HG02970 (cell line): ENCODE measurements around the gene SLCO1A2.
"Not testable (repeated sequence)": the region's sequence is repeated elsewhere in the genome, so short reads cannot be mapped to it uniquely, and the experiment has no call there.

Source experiments
- ATAC-seq: cut with Tn5 transposase; IDR thresholded peaks from one replicate; pipeline ENCODE4 v1.9.1; 2021; ENCODE audit warnings: mild to moderate bottlenecking, moderate library complexity, moderate number of reproducible peaks; ENCODE audit not compliant: unreplicated experiment, low FRiP score

The SLCO1A2 gene, protein sequence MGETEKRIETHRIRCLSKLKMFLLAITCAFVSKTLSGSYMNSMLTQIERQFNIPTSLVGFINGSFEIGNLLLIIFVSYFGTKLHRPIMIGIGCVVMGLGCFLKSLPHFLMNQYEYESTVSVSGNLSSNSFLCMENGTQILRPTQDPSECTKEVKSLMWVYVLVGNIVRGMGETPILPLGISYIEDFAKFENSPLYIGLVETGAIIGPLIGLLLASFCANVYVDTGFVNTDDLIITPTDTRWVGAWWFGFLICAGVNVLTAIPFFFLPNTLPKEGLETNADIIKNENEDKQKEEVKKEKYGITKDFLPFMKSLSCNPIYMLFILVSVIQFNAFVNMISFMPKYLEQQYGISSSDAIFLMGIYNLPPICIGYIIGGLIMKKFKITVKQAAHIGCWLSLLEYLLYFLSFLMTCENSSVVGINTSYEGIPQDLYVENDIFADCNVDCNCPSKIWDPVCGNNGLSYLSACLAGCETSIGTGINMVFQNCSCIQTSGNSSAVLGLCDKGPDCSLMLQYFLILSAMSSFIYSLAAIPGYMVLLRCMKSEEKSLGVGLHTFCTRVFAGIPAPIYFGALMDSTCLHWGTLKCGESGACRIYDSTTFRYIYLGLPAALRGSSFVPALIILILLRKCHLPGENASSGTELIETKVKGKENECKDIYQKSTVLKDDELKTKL

DNA sequence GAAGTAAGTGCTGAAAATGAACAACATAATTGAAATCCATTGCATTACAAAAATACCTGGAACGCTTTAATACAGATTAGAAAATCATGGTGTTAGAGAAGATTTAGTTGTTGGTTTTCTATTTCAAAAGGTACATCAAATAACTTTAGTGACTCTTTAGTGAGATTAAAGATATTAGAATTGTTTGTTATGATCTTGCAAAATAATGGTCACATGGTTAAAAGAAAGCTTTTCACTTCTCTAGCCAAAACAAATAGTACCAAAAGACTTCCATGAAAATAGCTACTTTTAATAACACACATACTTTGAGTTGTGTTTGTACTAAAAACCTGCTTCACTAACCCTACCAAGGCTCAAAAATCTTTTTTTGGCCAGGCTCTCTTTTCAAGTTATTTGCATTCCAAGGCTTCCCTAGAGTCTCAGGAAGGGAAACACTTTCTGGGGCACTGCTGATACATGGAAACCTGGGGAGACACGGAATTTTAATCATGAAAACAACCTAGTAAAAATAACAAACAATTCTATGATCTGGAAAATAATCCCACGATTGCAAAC lies at the start of gene SLCO1A2:
Gene SLCO1A2, minus strand, starts transcription at position 147 of the 555 bp plus-strand sequence. CDS start 270 bp downstream, outside the sequence.
- ATAC-seq = no peak

DNA sequence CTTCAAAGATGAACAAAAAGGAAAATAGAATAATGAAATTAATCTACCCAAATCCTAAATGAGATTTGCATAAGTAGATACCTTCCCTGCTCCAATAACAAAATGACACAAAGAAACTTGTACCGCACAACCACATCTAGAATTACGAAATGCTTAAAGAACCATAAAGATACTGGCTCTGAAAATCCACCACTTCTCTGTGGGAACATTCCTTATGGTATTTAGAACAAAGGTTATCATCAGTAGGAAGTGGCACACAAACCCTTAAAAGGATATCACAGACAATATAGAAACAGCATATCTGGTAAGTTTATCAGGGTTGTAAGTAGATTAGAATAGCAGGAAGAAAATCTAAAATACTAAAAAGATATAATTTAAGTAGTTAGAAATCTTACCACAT lies 49.5 kb upstream of the SLCO1A2 start:
- ATAC-seq = no peak

DNA sequence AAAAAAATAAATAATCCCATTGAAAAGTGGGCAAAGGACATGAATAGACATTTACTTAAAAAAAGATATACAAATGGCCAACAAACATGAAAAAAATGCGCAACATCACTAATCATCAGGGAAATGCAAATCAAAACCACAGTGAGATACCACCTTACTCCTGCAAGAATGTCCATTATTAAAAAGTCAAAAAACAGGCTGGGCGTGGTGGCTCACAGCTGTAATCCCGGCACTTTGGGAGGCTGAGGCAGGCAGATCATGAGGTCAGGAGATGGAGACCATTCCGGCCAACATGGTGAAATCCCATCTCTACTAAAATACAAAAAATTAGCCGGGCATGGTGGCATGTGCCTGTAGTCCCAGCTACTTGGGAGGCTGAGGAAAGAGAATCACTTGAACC lies 46.6 kb upstream of the SLCO1A2 start:
- ATAC-seq = not testable (repeated sequence)

DNA sequence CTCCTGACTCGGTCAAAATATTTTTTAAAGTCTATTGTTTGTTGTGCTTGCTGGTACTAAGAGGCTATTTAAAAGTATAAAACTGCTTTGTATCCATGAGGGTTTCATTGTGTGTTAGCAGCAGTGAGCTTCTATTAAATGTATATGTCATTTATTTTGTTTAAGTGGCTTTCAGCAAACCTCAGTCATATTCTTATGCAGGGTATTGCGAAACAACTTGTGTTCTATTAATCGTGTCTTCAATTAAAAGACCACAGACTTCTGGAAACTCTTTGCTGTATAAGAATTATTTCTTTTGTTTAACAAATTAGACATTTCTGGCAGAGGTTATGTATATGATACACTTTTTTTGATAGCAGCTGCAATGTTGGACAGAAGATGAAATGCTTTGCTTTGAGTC lies 44.5 kb upstream of the SLCO1A2 start:
- no peak for ATAC-seq

DNA sequence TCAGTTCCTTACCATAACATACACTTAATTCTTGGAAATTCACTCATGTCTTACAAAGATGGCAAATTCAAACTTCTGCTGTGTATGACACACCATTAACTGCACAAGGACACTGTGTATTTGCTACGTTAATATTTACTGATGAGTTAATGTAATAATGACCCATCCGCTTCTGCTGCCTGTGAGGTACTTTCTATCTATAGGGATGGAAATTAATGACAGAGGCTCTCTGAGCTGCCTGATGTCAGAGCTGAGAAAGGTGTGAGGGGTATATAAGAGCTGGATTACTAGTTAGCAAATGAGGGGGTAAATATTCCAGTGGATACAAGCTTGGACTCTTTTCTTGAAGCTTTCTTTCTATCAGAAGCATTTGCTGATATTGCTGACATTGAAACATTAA lies 37.9 kb upstream of the SLCO1A2 start, which contains the start of gene IAPP:
Gene IAPP, plus strand, starts transcription at position 301 of the 400 bp plus-strand sequence. CDS start 450 bp downstream, outside the sequence.
- ATAC-seq = no peak

DNA sequence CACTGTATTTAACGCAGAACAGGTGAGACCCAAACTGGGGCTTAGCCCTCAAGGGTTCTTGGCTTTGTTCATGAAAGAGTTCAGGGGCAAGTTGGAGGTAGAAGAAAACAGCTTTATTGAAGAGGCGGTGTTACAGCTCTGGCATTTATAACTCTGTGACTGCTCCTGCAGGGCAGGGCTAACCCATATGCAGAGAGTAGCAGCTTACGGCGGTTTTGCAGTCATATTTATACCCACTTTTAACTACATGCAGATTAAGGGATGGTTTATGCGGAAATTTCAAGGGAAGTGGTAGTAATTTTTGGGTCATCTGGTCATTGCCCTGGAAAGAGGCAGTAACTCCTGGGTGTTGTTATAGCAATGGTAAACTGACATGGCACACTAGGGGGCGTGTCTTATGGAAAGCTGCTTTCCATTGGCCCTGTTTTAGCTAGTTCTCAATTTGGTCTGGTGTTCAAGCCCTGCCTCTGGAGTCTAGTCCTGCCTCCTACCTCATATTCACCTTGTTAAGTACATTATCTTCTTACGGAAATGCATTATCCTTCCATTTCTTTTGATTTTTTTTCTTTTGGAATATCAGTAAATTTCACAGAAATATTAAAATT lies 36.2 kb upstream of the SLCO1A2 start:
- no peak for ATAC-seq

DNA sequence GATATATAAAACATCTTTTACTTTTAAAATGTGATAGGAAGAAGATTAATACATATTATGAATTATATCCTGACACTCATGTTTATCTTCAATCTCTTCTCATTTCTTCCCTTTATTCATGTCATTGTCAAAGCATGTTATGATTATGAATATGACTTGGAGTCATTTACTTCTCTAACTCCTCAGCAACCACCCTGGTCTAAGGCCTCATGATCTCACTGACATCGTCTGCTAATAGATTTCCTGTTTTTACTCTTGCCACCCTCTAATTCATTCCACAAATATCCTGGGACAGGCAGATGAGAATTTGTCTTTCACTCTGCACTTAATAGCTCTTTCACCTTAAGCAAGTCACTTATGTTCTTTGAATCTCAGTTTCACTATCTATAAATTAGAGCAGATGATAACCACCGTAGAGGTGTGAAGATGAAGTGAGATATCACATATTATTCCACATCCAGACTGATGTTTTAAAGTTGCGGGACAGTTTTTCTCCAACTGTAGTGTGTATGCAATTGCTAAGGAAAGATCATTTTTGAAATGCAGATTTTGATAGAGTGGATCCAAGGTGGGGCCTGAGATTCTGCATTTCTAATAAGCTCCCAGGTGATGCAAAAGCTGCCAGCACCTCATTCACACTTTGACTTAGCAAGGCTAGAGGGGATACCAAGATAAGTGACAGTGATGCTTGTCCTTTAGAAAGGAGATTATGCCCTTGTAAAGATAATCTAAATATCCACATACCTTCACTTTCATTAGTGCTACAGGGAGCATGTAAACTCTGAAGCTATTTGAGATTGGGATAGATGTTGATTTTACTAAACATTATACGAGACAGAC lies 34.6 kb upstream of the SLCO1A2 start:
- no peak for ATAC-seq

DNA sequence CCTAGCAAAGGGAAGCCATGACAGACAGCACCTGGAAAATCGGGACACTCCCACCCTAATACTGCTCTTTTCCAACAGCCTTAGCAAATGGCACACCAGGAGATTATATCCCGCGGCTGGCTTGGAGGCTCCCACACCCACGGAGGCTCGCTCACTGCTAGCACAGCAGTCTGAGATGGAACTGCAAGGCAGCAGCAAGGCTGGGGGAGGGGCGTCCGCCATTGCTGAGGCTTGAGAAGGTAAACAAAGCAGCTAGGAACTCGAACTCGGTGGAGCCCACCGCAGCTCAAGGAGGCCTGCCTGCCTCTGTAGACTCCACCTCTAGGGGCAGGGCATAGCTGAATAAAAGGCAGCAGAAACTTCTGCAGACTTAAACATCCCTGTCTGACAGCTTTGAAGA lies 25.9 kb upstream of the SLCO1A2 start:
- ATAC-seq = not testable (repeated sequence)

DNA sequence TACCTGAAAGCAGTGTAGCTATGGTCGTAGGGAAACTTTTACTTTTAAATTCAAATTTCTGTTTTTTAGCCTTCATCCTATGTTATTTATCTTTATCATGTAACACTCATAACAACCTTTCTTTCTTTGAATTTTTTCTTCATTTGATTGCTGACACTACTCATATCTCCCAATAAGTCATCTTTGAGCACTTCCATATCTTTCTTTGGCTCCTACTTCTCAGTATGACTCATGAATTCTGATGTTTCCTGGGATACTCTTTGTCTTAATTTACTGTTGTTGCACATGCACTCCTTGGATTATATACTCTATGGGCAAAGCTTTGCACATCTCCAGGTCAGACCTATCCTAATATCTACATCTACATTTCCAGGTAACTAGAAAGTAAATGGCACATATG lies 19.9 kb upstream of the SLCO1A2 start:
- no peak for ATAC-seq

DNA sequence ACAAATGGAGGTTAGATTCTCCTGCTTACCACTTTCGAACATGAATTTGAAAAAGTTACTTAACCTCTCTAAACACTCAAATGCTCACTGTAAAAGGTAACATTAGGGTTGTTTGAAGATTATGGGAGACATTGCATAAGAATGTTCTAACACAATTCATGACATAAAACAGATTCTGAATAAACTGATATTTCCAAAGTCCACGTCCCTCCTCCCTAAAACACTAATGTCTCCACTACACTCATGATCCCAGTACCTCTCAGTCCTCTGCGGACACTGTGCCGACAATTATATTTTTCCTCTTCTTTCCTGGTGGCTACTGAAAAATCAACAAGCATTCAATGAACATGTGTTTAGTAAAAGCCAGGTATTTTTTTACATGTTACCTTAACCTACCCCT lies 19.2 kb upstream of the SLCO1A2 start:
- no peak for ATAC-seq

DNA sequence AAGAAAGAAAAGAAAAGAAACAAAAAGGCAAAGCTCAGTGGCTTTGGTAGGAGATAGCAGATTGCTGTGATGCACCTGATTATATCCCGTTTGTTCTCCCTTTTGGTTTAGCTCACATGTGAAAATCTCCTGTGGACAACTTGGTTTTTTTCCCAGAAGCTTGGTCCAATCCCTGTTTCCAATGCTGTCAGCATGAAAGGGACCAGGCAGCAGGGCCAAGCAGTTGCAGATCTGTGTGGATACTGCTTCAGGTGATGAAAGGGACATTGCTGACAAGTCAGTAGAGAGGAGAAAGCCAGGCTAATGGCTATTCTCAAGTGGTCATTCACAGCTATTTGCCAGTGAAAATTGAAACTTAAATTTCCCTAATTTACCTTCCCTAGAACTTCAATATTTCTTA lies 18.8 kb upstream of the SLCO1A2 start:
- no peak for ATAC-seq

DNA sequence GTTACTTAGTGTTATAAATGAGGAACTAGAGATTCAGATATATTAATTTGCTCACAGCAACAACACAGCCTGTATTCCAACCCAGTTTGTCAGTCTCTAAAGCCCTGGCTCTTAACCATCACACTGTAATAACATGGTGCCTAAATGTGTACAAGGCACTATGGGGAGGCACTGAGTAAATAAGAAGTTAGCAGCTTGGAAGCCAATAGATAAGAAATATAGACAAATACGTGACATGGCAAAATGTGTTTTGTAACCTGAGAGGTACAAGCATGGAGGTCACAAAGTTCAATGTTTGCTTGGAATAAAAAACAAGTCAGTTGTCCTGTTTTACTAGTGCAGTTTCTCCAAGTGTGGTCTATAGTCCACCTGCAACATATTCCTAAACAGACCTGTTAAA lies 16.3 kb upstream of the SLCO1A2 start:
- ATAC-seq = no peak

DNA sequence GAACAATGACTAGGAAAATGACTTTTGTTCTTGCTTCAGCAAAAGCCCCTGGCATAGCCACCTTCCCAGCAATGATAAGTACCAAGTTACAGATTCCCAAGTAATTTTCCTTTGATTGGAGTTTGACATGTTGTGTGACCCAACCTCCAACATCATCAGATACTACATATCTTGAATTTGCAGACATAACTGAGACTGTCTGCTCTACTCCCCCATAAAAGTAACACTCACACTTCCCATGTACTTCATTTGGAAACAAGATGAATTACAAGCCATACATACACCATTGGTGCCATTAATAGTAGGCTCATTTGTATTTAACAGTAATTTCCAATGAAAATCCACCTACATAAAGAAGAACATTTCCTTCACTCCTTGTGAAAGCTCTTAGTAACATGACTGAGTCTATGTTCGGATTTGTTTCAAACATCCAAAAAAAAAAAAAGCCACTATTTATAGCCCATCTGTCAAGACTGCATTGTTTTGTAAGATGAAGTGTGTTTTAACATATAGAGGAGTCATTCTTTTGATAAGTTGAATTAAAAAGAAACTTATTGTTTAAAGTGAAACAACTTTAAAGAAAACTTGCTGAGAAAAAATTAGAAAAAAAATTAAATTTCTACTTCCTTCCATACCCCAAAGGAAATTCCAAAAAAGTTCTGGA lies 12.0 kb upstream of the SLCO1A2 start:
- ATAC-seq = no peak

DNA sequence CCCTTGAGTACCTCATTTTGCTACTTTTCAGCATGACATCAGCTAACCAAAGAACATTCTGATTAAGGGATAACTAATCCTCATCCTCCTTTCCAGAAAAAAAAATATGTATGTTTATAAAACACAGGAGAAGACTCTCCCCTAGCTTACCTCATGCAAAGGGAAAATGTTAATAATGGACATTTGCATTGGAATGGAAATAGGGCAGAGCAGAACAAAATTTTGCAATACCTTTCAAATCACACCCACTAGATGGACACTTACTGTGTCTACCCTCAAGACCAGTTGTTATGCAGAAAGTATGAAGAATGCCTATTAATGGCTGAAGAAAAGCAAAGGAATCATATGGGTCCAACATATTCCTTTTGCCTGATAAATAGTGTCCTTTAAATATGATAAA lies 8.9 kb upstream of the SLCO1A2 start:
- ATAC-seq = no peak

DNA sequence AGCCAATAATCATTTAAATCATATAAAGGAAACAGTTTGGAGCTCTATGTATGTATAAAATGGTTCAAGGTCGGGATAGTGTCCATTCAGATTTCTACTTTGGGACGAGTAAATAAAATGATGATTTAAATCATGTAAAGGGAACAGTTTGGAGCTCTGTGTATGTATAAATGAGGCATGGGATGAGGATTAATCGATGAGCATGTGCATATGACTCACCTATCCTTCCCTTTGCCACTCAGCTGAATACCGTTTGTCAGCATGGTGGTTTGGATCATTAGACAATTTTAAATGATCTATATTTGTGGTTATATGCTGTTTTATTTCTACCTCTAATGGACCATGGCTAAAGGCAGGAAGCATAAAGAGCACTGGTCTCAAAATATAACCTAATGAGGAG lies 7.1 kb upstream of the SLCO1A2 start:
- ATAC-seq = no peak

DNA sequence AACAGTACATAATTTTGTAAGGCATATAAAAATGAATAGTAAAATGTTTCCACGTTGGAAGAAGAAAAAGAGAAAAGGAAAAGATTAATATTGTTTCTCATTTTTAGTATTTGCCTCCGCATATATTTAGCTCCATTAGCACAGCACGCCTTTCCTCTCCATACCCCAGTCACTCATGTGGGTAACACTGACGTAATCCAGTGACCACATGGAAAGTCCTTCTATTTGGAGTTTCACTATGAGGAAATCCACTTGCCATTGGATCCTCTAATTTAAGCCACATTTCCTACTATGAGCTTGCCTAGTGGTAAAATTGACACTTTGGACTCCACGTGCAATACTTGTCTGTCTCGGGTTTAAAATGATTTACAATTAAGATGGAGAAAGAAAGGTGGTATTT lies 5.7 kb upstream of the SLCO1A2 start:
- no peak for ATAC-seq

DNA sequence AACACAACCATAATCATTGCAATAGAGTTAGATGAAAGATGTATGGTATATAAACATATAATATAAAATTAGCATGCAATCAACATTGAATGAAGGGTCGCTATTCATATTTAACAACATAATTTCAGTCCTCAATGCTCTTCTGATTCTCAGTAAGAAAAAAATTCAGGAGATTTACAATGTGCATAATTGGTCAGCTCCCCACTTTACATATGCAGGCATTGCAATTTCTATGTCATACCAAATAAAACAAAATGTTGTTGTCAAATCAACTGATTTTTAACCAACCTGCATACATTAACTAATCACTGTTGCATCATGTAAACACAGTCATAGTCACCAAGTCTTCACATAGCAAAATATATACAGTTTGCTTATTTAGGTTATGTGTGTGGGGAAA lies 5.2 kb upstream of the SLCO1A2 start:
- ATAC-seq = no peak

DNA sequence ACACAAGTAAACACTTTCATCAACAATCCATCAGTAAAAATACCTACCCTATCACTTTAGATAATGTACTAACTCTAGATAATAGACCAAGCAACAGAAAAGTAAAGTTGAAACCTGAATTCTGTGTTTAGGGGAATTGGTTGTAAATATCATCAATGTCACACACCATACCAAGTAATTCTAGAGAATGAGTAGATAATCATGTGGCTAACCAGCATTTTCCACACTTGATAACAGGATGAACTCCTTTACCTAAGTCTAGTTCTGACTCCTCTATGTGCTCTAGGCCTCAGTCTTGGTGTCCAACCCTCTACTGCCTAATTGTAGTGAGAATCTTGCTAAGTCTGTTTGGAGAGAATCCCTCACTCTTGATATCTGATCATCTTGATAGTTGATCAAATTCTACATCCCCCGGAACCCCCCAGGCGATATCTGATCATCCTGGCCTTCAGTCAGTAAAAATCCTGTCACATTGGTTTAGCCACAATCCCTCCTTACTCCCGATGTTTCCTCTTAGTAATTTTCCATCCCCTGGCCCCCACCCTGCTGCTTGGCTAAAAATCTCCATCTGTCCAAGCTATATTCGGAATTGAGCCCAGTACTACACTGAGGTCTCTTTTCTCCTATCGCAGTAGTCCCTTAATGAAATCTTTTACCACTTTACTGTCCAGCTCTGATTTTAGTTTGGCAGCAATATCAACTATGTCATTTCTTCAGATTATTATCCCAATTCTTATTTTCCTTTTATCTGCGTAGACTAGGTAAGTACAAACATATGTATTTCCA lies 3.4 kb upstream of the SLCO1A2 start:
- ATAC-seq = no peak

DNA sequence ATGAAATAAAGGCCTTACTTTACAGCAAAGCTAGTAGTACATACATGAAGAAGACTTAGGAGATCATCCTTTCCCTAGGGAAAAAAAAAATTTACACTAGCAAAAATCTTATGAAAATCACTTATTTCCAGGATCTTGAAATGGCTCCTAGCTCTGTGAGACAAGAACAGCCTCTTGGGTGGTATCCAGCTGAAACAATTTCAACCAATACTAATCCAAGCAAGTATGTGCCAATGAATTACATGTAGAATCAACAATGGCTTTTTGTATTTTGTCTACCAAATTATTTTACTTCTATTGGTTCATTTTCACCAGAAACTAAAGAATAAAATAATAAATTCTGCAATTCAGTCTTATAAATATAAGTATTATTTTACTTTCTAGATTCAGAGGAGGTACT lies 2.7 kb upstream of the SLCO1A2 start:
- no peak for ATAC-seq
